B cell (primary cell): Measurements from ENCODE around the gene MRPS23.

Experiments
- CTCF ChIP-seq: fragments of 200-600 bp; IDR thresholded peaks from one replicate; pipeline ENCODE4 v1.8.0; 2022; ENCODE audit warnings: antibody characterized with exemption, mild to moderate bottlenecking
- EZH2 ChIP-seq: IDR thresholded peaks from 2 replicates; pipeline ENCODE4 v1.6.1; 2012; ENCODE audit warnings: borderline replicate concordance, low read depth, mild to moderate bottlenecking, moderate library complexity, low read length; ENCODE audit not compliant: insufficient read depth, poor library complexity, severe bottlenecking

GRCh38 chr17:57874058-57874419 lies 24.2 kb upstream of the MRPS23 start:
- TF ChIP-seq CTCF (no peak), EZH2 (no peak)
